PC-9 (cell line): ENCODE measurements around the gene SPATA25.

ENCODE experiments used
- CTCF ChIP-seq: fragments of 200-600 bp; sonication (generic); conservative IDR thresholded peaks from 2 replicates; pipeline ENCODE4 v1.6.1; 2017; ENCODE audit warnings: mixed run types, antibody characterized with exemption, mild to moderate bottlenecking, moderate library complexity
- EZH2 ChIP-seq: fragments of 200-600 bp; sonication (generic); IDR thresholded peaks from 2 replicates; pipeline ENCODE4 v1.8.0; 2017; ENCODE audit warnings: antibody characterized with exemption, low read depth

GRCh38 chr20:45894797-45895196 lies 7.4 kb upstream of the SPATA25 start:
- TF ChIP-seq CTCF (no peak), EZH2 (no peak)
